Measurements from ENCODE around the gene IQSEC3. TPM values are rescaled to one million over a fixed set of nuclear protein-coding genes. Genes with fewer than 3 reads are reported as not detected.
A peak's percentile ranks its signal among the peaks of the same experiment; 100 is the strongest.

The IQSEC3 gene
- total RNA-seq, 1 donor from 2014 or later, result 8.8 TPM

DNA sequence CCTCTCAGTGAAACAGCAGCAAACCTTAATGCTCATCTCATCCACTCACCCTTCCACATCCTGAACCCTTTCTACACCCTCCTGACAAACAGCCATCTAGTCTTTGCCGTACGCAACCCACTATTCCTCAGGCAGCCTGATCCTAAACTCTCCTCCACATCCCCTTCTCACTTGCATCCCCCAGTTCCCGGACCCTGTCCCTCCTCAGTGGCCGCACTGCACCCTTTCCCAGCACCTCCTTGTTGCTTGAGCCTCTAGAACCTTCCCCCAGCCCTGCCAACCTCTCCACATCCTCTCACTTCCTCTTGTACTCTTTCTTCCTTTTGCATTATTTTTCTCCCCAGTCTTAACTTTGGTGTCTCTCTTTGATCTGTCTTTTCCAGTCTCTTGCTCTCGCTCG lies 42.9 kb downstream of the IQSEC3 start:
- DNase-seq (ENCODE audit: low spot score in 2 of 2, unreplicated experiment in 2 of 2), result no peak
- Mint-ChIP-seq H3K9me3 (no peaks in the 10 kb centered on the region), H3K4me3 (no peak overlapping the region), H3K36me3 (no peaks in the 10 kb centered on the region), H3K4me1 (peaks cover 74% of the 10 kb centered on the region), H3K27ac (peak overlapping the region; percentile 78), H3K27me3 (ENCODE audit: low read depth) (no peaks in the 10 kb centered on the region)
- TF ChIP-seq, protein P1, sequence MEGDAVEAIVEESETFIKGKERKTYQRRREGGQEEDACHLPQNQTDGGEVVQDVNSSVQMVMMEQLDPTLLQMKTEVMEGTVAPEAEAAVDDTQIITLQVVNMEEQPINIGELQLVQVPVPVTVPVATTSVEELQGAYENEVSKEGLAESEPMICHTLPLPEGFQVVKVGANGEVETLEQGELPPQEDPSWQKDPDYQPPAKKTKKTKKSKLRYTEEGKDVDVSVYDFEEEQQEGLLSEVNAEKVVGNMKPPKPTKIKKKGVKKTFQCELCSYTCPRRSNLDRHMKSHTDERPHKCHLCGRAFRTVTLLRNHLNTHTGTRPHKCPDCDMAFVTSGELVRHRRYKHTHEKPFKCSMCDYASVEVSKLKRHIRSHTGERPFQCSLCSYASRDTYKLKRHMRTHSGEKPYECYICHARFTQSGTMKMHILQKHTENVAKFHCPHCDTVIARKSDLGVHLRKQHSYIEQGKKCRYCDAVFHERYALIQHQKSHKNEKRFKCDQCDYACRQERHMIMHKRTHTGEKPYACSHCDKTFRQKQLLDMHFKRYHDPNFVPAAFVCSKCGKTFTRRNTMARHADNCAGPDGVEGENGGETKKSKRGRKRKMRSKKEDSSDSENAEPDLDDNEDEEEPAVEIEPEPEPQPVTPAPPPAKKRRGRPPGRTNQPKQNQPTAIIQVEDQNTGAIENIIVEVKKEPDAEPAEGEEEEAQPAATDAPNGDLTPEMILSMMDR (IDR thresholded peaks at IDR 0.05; ENCODE audit: unreplicated experiment), result no peak

GRCh38 chr12:109872-110271 lies 43.3 kb downstream of the IQSEC3 start:
- Mint-ChIP-seq H3K36me3 (no peaks in the 10 kb centered on the region), H3K27ac (peak overlapping the region; percentile 78), H3K27me3 (ENCODE audit: low read depth) (no peaks in the 10 kb centered on the region), H3K4me1 (peaks cover 74% of the 10 kb centered on the region), H3K9me3 (no peaks in the 10 kb centered on the region), H3K4me3 (no peak overlapping the region)
- TF ChIP-seq, protein P1 (IDR thresholded peaks at IDR 0.05; ENCODE audit: unreplicated experiment), result no peak
- no peak for DNase-seq (ENCODE audit: low spot score in 2 of 2, unreplicated experiment in 2 of 2)

DNA sequence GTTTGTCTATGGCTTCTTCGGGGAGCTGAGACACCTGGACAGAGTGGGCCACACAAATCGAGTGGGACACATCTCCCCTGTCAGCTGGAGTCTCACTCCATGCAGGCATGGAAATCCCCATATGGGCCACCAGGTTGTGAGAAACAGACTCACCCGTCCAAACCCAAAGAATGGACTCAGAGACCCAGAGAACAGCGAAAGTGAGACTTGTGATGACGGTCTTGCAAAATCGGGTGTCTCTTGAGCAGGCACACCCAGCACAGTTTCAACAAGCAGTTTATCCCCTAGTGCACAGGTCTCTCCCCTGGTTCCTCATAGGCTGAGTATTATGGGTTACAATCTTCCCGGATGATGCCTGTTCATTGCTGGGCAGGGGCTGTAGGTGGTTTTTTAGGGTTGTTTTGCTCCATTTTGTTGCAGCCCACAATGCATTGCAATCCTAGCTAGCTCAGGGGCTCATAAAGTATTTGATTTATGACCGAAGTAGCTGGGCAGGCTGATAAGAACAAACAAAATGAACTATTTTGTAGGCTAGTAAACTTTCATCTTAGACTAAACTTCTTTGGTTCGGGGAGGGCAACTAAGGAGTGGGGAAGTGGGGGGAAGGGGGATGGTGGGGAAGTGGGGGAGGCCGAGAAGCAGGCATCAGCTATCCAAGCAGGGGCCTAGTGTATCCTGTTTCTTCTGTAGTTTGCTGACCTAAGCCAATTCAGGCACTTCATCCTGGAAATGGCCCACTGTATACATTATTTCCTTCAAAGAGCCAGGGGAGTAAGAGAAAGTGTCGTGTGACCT lies 45.3 kb downstream of the IQSEC3 start:
- H3K4me3 Mint-ChIP-seq, result no peak overlapping the region
- H3K27me3 Mint-ChIP-seq (ENCODE audit: low read depth), result peaks cover 3% of the 10 kb centered on the region
- H3K36me3 Mint-ChIP-seq, result no peaks in the 10 kb centered on the region

GRCh38 chr12:113347-113746 lies 46.8 kb downstream of the IQSEC3 start:
- H3K27ac Mint-ChIP-seq, result peak overlapping the region; percentile 24
- no peak overlapping the region for H3K4me3 Mint-ChIP-seq
- peaks cover 11% of the 10 kb centered on the region for H3K27me3 Mint-ChIP-seq (ENCODE audit: low read depth)
- no peaks in the 10 kb centered on the region for H3K9me3 Mint-ChIP-seq
- no peak for DNase-seq (ENCODE audit: low spot score in 2 of 2, unreplicated experiment in 2 of 2)
- TF ChIP-seq, protein P1 (IDR thresholded peaks at IDR 0.05; ENCODE audit: unreplicated experiment), result no peak
- H3K4me1 Mint-ChIP-seq, result peaks cover 57% of the 10 kb centered on the region
- H3K36me3 Mint-ChIP-seq, result no peaks in the 10 kb centered on the region

More for the DNA sequence above, 45.3 kb downstream of the IQSEC3 start:
- H3K27ac Mint-ChIP-seq, result peak overlapping the region; percentile 80
- no peak for DNase-seq (ENCODE audit: low spot score in 2 of 2, unreplicated experiment in 2 of 2)
- H3K9me3 Mint-ChIP-seq, result no peaks in the 10 kb centered on the region
- TF ChIP-seq, protein P1 (IDR thresholded peaks at IDR 0.05; ENCODE audit: unreplicated experiment), result no peak
- H3K4me1 Mint-ChIP-seq, result peaks cover 65% of the 10 kb centered on the region

- no peak for DNase-seq (ENCODE audit: low spot score in 2 of 2, unreplicated experiment in 2 of 2)
- Mint-ChIP-seq H3K27ac (no peak overlapping the region), H3K27me3 (ENCODE audit: low read depth) (peaks cover 21% of the 10 kb centered on the region), H3K9me3 (no peaks in the 10 kb centered on the region), H3K4me1 (peaks cover 44% of the 10 kb centered on the region), H3K36me3 (no peaks in the 10 kb centered on the region), H3K4me3 (no peak overlapping the region)
- TF ChIP-seq, protein P1 (IDR thresholded peaks at IDR 0.05; ENCODE audit: unreplicated experiment), result no peak
Observed at GRCh38 chr12:114626-115211, 48.2 kb downstream of the IQSEC3 start.
